Mesenchymal stem cell (in vitro differentiated cells and primary cell): ENCODE results near the gene RFK.

Experiments
- DNase-seq: peaks from one replicate; pipeline ENCODE4 v3.0.0-alpha.2; 2013
- H2AFZ ChIP-seq: one replicate; pipeline ENCODE4 v1.6.1; 2013; ENCODE audit warnings: low read depth, mild to moderate bottlenecking, control low read depth, inconsistent platforms, low read length, moderate library complexity
- H2AK5ac ChIP-seq: 2 replicates; pipeline ENCODE4 v1.6.1; 2013; ENCODE audit warnings: low read length, moderate library complexity, mild to moderate bottlenecking, inconsistent platforms; ENCODE audit not compliant: severe bottlenecking
- H2BK120ac ChIP-seq: one replicate; pipeline ENCODE4 v1.6.1; 2013; ENCODE audit warnings: low read depth, mild to moderate bottlenecking, inconsistent platforms, low read length, moderate library complexity
- H2BK12ac ChIP-seq, 2 experiments: one replicate each; pipeline ENCODE4 v1.6.1; 2013; ENCODE audit warnings: inconsistent platforms in 2 of 2, low read length in 2 of 2, mild to moderate bottlenecking in 2 of 2, moderate library complexity in 2 of 2, control low read depth in 1 of 2
- H2BK15ac ChIP-seq: one replicate; pipeline ENCODE4 v1.6.1; 2013; ENCODE audit warnings: mild to moderate bottlenecking, low read depth, inconsistent platforms; ENCODE audit not compliant: poor library complexity, severe bottlenecking
- H2BK5ac ChIP-seq: 2 replicates; pipeline ENCODE4 v1.6.1; 2013; ENCODE audit warnings: low read depth, mild to moderate bottlenecking, low read length, control low read depth, inconsistent platforms; ENCODE audit not compliant: poor library complexity, severe bottlenecking
- H3K14ac ChIP-seq, 2 experiments: one replicate each; pipeline ENCODE4 v1.6.1; 2013; ENCODE audit warnings: inconsistent platforms in 2 of 2, low read length in 2 of 2, control low read depth in 1 of 2, mild to moderate bottlenecking in 1 of 2, moderate library complexity in 1 of 2
- H3K18ac ChIP-seq, 2 experiments: one replicate each; pipeline ENCODE4 v1.6.1; 2013; ENCODE audit warnings: inconsistent platforms in 2 of 2, low read length in 2 of 2, control low read depth in 1 of 2, low read depth in 1 of 2, mild to moderate bottlenecking in 1 of 2
- H3K23ac ChIP-seq, 2 experiments: one replicate each; pipeline ENCODE4 v1.6.1; 2013; ENCODE audit warnings: inconsistent platforms in 2 of 2, low read length in 2 of 2, mild to moderate bottlenecking in 2 of 2, moderate library complexity in 2 of 2, control low read depth in 1 of 2
- H3K27ac ChIP-seq: 2 replicates; pipeline ENCODE4 v1.5.1; 2013; ENCODE audit warnings: mild to moderate bottlenecking, moderate library complexity, low read length, control low read depth, inconsistent platforms; ENCODE audit not compliant: poor library complexity, severe bottlenecking
- H3K27me3 ChIP-seq, 2 experiments: 2 replicates each; pipeline versions ENCODE4 v1.6.1 to v1.7.0; 2013; ENCODE audit warnings: low read length in 2 of 2, mild to moderate bottlenecking in 2 of 2, moderate library complexity in 2 of 2, control low read depth in 1 of 2, inconsistent platforms in 1 of 2; ENCODE audit not compliant: control insufficient read depth in 1 of 2, insufficient read depth in 1 of 2
- H3K36me3 ChIP-seq, 2 experiments: 2 replicates each; pipeline versions ENCODE4 v1.6.1 to v1.7.0; 2013; ENCODE audit warnings: low read length in 2 of 2, control low read depth in 1 of 2, inconsistent platforms in 1 of 2, low read depth in 1 of 2, mild to moderate bottlenecking in 1 of 2; ENCODE audit not compliant: insufficient read depth in 2 of 2, control insufficient read depth in 1 of 2
- H3K4ac ChIP-seq, 2 experiments: one replicate each; pipeline ENCODE4 v1.6.1; 2013; ENCODE audit warnings: inconsistent platforms in 2 of 2, low read length in 2 of 2, mild to moderate bottlenecking in 2 of 2, moderate library complexity in 2 of 2, control low read depth in 1 of 2, low read depth in 1 of 2
- H3K4me1 ChIP-seq: 2 replicates; pipeline ENCODE4 v1.6.1; 2013; ENCODE audit warnings: low read depth, low read length, control low read depth; ENCODE audit not compliant: control insufficient read depth, insufficient read depth
- H3K4me2 ChIP-seq: 2 replicates; pipeline ENCODE4 v1.6.1; 2013; ENCODE audit warnings: low read length, mild to moderate bottlenecking, inconsistent platforms; ENCODE audit not compliant: poor library complexity, severe bottlenecking
- H3K4me3 ChIP-seq, 2 experiments: 2 replicates each; pipeline versions ENCODE4 v1.5.1 to v1.7.0; 2013; ENCODE audit warnings: low read length in 2 of 2, mild to moderate bottlenecking in 2 of 2, control low read depth in 1 of 2, low read depth in 1 of 2; ENCODE audit not compliant: insufficient read depth in 1 of 2
- H3K79me1 ChIP-seq: replicated peaks from 2 replicates; pipeline ENCODE4 v1.6.1; 2013; ENCODE audit warnings: mild to moderate bottlenecking, control low read depth, low read length, inconsistent platforms; ENCODE audit not compliant: poor library complexity, severe bottlenecking
- H3K9ac ChIP-seq: 2 replicates; pipeline ENCODE4 v1.7.0; 2013; ENCODE audit warnings: mild to moderate bottlenecking, low read length, moderate library complexity
- H3K9me3 ChIP-seq: 2 replicates; pipeline ENCODE4 v1.7.0; 2013; ENCODE audit warnings: mild to moderate bottlenecking, low read length; ENCODE audit not compliant: control insufficient read depth
- H4K8ac ChIP-seq: one replicate; pipeline ENCODE4 v1.6.1; 2013; ENCODE audit warnings: inconsistent platforms, mild to moderate bottlenecking, low read length, moderate library complexity
- H4K91ac ChIP-seq: one replicate; pipeline ENCODE4 v1.6.1; 2013; ENCODE audit warnings: mild to moderate bottlenecking, low read length, inconsistent platforms
- WGBS: methylation state at CpG from one replicate; pipeline ENCODE4 v1.1.7; 2013; ENCODE audit warnings: mixed read lengths; 5-methylcytosine and 5-hydroxymethylcytosine counted together

RFK gene

DNA sequence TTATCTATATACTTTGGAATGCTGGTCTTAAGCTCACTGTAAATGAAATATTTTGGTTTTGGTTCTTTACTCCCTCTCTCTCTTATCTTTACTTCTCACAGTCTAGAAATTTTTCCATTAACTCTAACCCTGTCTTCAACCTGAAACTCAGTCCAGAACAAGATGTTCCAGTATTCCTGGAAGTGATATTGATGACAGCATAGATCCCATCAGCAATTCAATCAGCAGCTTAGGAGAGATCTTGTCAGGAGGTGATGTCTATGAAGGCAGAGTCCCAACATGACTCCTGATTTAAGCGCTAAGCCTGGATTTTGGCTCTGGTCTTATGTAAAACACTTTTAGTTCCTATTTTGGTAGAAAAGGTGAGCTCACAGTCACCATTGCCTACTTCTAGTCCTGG lies 52.6 kb downstream of the RFK start:
- H3K4ac ChIP-seq = no peak overlapping the region
- H3K18ac ChIP-seq = no peak overlapping the region
- H3K27me3 ChIP-seq = peaks cover 0 to 8% of the 10 kb centered on the region in 2 experiments
- H3K9me3 ChIP-seq = no peaks in the 10 kb centered on the region
- H2AK5ac ChIP-seq = no peak overlapping the region
- no peak overlapping the region for H2AFZ ChIP-seq
- no peak overlapping the region for H4K8ac ChIP-seq
- no peak overlapping the region for H2BK12ac ChIP-seq
- H3K4me1 ChIP-seq = no peaks in the 10 kb centered on the region
- 100% methylated on average over 1 of the region's 1 CpG for WGBS
- H4K91ac ChIP-seq = no peak overlapping the region
- H3K23ac ChIP-seq = no peak overlapping the region
- H3K36me3 ChIP-seq = no peaks in the 10 kb centered on the region
- H3K9ac ChIP-seq = no peak overlapping the region
- DNase-seq = no peak
- no peak overlapping the region for H3K14ac ChIP-seq
- H3K27ac ChIP-seq = no peak overlapping the region
- no peak overlapping the region for H2BK5ac ChIP-seq
- H3K79me1 ChIP-seq = no peaks in the 10 kb centered on the region
- no peak overlapping the region for H2BK120ac ChIP-seq
- H2BK15ac ChIP-seq = no peak overlapping the region
- H3K4me3 ChIP-seq = no peak overlapping the region
- no peak overlapping the region for H3K4me2 ChIP-seq

DNA sequence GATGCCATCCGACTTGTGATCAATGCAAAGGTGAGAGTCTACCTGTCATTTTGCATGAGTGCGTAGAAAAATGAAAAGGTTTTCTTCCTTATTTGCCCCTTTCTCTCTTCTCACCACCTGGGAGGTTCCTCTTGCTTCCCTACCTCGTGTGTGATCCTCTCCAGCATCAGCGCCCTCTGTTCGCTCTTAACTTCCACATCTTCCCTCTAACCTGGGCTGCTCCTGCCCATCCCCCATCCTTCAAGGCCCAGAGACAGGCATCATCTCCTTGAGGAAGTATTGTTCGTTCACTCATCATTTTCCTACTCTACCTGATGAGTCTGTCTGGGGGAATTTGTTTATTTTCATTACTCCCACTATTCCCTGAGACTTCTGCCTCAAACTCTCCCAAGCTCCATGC lies 55.8 kb downstream of the RFK start:
- Histone ChIP-seq H3K4ac (no peak overlapping the region), H3K36me3 (no peaks in the 10 kb centered on the region), H3K23ac (no peak overlapping the region), H4K8ac (no peak overlapping the region), H3K9ac (no peak overlapping the region), H2AFZ (no peak overlapping the region), H3K4me2 (no peak overlapping the region), H3K9me3 (no peaks in the 10 kb centered on the region), H3K4me1 (no peaks in the 10 kb centered on the region), H4K91ac (no peak overlapping the region), H2BK12ac (no peak overlapping the region), H3K27ac (no peak overlapping the region), H2BK120ac (no peak overlapping the region), H2BK15ac (no peak overlapping the region), H3K18ac (no peak overlapping the region), H3K27me3 (peaks cover 0 to 28% of the 10 kb centered on the region in 2 experiments), H2AK5ac (no peak overlapping the region), H2BK5ac (no peak overlapping the region), H3K4me3 (no peak overlapping the region), H3K14ac (no peak overlapping the region), H3K79me1 (no peaks in the 10 kb centered on the region)
- no peak for DNase-seq
- WGBS = 64% methylated on average over 6 of the region's 6 CpGs

- H3K36me3 ChIP-seq = no peaks in the 10 kb centered on the region
Observed at GRCh38 chr9:76336027-76336426, 58.2 kb downstream of the RFK start.

More at GRCh38 chr9:76336027-76336426, 58.2 kb downstream of the RFK start:
- no peak overlapping the region for H2AK5ac ChIP-seq
- WGBS = 94% methylated on average over 1 of the region's 1 CpG
- no peaks in the 10 kb centered on the region for H3K4me1 ChIP-seq
- no peak for DNase-seq
- no peak overlapping the region for H4K91ac ChIP-seq
- no peak overlapping the region for H3K27ac ChIP-seq
- no peak overlapping the region for H3K9ac ChIP-seq
- H3K4me2 ChIP-seq = no peak overlapping the region
- H3K14ac ChIP-seq = no peak overlapping the region
- H3K18ac ChIP-seq = no peak overlapping the region
- no peak overlapping the region for H3K23ac ChIP-seq
- H4K8ac ChIP-seq = no peak overlapping the region
- H2BK120ac ChIP-seq = no peak overlapping the region
- H3K4ac ChIP-seq = no peak overlapping the region
- no peak overlapping the region for H2AFZ ChIP-seq
- peaks cover 9 to 42% of the 10 kb centered on the region in 2 experiments for H3K27me3 ChIP-seq
- H2BK5ac ChIP-seq = no peak overlapping the region
- H3K79me1 ChIP-seq = no peaks in the 10 kb centered on the region
- no peaks in the 10 kb centered on the region for H3K9me3 ChIP-seq
- no peak overlapping the region for H3K4me3 ChIP-seq
- no peak overlapping the region for H2BK12ac ChIP-seq
- no peak overlapping the region for H2BK15ac ChIP-seq
